B cell (primary cell): Measurements from ENCODE around the gene FRK.

ENCODE experiments used
- CTCF ChIP-seq: fragments of 200-600 bp; IDR thresholded peaks from one replicate; pipeline ENCODE4 v1.8.0; 2022; ENCODE audit warnings: antibody characterized with exemption, mild to moderate bottlenecking
- EZH2 ChIP-seq: IDR thresholded peaks from 2 replicates; pipeline ENCODE4 v1.6.1; 2012; ENCODE audit warnings: borderline replicate concordance, low read depth, mild to moderate bottlenecking, moderate library complexity, low read length; ENCODE audit not compliant: insufficient read depth, poor library complexity, severe bottlenecking

GRCh38 chr6:116100419-116101301 is 40.0 kb upstream of the FRK start, which contains the start of gene NT5DC1:
- TF ChIP-seq CTCF, result peak; percentile 52
- TF ChIP-seq EZH2, result no peak
